Measurements from ENCODE around the gene AMMECR1. TPM values are rescaled to one million over a fixed set of nuclear protein-coding genes. Genes with fewer than 3 reads are reported as not detected.
"Not testable (repeated sequence)": the region's sequence is repeated elsewhere in the genome, so short reads cannot be mapped to it uniquely, and the experiment has no call there.

Gene AMMECR1
- total and polyA plus RNA-seq, 2 experiments from 2014 or later: 10.5 to 20.0 TPM

DNA sequence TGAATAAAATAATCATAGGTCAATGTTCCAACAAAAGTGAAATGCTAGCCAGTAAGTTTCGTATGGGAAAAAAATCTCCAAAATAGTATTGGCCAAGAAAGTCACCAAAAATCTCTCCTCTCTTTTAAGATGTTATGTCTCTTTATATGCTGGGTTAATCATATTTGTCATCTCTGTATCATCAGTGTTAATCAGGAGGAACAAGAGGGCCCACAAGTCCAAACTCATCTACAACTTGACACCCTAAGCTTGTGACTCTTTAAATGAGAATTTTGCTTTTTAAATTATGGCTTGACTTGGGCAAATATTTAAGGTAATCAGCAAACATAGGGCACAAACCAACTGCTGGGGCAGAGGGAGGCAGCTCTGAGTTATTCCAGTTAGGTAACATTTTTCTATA is 75.5 kb downstream of the AMMECR1 start:
- Histone ChIP-seq H3K36me3 (no peaks in the 10 kb centered on the region), H3K27ac (no peak overlapping the region), H3K4me3 (no peak overlapping the region), H3K9me3 (ENCODE audit: low read depth) (no peaks in the 10 kb centered on the region), H3K27me3 (no peaks in the 10 kb centered on the region), H3K4me1 (ENCODE audit: low read depth) (no peaks in the 10 kb centered on the region)
- no peak for DNase-seq (ENCODE audit: low read depth in 1 of 2, low spot score in 1 of 2)
- TF ChIP-seq, protein P1, sequence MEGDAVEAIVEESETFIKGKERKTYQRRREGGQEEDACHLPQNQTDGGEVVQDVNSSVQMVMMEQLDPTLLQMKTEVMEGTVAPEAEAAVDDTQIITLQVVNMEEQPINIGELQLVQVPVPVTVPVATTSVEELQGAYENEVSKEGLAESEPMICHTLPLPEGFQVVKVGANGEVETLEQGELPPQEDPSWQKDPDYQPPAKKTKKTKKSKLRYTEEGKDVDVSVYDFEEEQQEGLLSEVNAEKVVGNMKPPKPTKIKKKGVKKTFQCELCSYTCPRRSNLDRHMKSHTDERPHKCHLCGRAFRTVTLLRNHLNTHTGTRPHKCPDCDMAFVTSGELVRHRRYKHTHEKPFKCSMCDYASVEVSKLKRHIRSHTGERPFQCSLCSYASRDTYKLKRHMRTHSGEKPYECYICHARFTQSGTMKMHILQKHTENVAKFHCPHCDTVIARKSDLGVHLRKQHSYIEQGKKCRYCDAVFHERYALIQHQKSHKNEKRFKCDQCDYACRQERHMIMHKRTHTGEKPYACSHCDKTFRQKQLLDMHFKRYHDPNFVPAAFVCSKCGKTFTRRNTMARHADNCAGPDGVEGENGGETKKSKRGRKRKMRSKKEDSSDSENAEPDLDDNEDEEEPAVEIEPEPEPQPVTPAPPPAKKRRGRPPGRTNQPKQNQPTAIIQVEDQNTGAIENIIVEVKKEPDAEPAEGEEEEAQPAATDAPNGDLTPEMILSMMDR (IDR thresholded peaks at IDR 0.05; ENCODE audit: low read depth, low read length): no peak

DNA sequence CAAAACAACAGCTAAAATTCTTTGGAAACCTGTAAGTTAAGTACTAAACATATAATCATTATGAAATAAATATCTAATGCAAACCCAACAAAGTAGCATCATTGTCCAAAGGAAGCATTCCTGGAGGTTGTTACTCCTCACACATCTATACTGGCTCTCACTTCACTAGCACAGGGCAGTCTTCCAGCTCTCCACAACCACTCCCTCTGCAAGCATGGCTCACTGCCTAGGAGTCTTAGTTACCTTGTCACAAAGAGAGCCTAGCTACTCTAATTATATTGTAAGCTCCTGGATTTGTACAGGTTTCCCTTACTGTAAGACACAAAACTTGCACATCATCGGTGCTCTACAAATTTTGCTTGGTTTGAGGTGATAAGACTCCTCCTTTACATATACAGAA is 76.1 kb downstream of the AMMECR1 start:
- TF ChIP-seq, protein P1 (IDR thresholded peaks at IDR 0.05; ENCODE audit: low read depth, low read length): no peak
- H3K9me3 ChIP-seq (ENCODE audit: low read depth): no peaks in the 10 kb centered on the region
- no peaks in the 10 kb centered on the region for H3K27me3 ChIP-seq
- no peak overlapping the region for H3K4me3 ChIP-seq
- H3K4me1 ChIP-seq (ENCODE audit: low read depth): no peaks in the 10 kb centered on the region
- H3K27ac ChIP-seq: no peak overlapping the region
- DNase-seq (ENCODE audit: low read depth in 1 of 2, low spot score in 1 of 2): peak in 1 of 2 donors; percentile 56
- no peaks in the 10 kb centered on the region for H3K36me3 ChIP-seq

DNA sequence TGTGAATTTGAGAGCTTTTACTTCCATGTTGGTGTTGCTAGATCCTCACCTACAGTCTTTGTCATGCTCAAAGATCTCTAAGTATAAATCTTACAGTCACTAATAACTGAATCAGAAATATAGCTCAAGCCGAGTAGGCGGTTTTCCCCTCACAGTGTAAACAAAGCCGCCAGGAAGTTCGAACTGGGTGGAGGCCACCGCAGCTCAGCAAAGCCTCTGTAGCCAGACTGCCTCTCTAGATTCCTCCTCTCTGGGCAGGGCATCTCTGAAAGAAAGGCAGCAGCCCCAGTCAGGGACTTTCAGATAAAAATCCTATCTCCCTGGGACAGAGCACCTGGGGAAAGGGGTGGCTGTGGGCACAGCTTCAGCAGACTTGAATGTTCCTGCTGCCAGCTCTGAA is 79.6 kb downstream of the AMMECR1 start:
- H3K4me1 ChIP-seq (ENCODE audit: low read depth); H3K36me3 ChIP-seq; DNase-seq (ENCODE audit: low read depth in 1 of 2, low spot score in 1 of 2); H3K4me3 ChIP-seq; H3K9me3 ChIP-seq (ENCODE audit: low read depth); H3K27ac ChIP-seq; H3K27me3 ChIP-seq: not testable (repeated sequence)

DNA sequence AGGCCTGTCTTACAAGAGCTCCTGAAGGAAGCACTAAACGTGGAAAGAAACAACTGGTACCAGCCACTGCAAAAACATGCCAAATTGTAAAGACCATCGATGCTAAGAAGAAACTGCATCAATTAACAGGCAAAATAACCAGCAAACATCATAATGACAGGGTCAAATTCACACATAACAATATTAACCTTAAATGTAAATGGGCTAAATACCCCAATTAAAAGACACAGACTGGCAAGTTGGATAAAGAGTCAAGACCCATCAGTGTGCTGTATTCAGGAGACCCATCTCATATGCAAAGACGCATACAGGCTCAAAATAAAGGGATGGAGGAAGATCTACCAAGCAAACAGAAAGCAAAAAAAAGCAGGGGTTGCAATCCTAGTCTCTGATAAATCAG is 86.4 kb downstream of the AMMECR1 start:
- H3K9me3 ChIP-seq (ENCODE audit: low read depth); H3K27me3 ChIP-seq; H3K27ac ChIP-seq; DNase-seq (ENCODE audit: low read depth in 1 of 2, low spot score in 1 of 2); H3K36me3 ChIP-seq; H3K4me3 ChIP-seq: not testable (repeated sequence)
- peaks cover 11% of the 10 kb centered on the region for H3K4me1 ChIP-seq (ENCODE audit: low read depth)

DNA sequence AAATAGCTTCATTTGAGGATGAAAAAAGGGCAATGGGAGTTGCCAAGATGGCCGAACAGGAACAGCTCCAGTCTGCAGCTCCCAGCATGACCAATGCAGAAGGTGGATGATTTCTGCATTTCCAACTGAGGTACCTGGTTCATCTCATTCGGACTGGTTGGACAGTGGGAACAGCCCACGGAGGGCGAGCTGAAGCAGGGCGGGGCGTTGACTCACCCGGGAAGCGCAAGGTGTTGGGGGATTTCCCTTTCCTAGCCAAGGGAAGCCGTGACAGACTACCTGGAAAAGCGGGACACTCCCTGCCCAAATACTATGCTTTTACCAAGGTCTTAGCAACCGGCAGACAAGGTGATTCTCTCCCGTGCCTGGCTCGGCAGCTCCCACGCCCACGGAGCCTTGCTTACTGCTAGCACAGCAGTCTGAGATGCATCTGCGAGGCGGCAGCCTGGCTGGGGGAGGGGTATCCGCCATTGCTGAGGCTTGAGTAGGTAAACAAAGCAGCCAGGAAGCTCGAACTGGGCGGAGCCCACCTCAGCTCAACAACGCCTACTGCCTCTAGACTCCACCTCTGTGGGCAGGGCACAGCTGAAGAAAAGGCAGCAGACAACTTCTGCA is 88.3 kb downstream of the AMMECR1 start:
- Histone ChIP-seq H3K4me3 (peak overlapping the region; percentile 3), H3K4me1 (ENCODE audit: low read depth) (peaks cover 18% of the 10 kb centered on the region)
- not testable (repeated sequence) for H3K27ac ChIP-seq; H3K36me3 ChIP-seq; H3K27me3 ChIP-seq; H3K9me3 ChIP-seq (ENCODE audit: low read depth); DNase-seq (ENCODE audit: low read depth in 1 of 2, low spot score in 1 of 2)

DNA sequence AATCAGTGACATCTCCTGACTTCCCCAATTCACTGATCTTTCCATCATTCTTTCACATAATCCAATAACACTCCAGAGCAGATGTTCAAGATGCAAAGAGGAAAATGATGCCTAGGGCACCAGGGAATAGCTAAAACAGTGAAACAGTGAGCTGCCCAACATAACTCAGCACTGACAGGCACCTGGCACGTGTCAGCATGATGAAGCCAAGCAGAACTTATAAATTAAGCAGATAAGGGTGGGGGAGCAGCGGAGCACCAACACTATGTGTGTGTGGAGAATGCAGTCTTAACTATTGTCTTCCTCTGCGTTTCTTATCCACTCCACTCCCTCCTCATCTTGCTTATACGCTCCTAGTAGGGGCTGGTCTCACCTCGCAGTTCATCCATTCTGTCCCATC is 89.4 kb downstream of the AMMECR1 start:
- TF ChIP-seq, protein P1 (IDR thresholded peaks at IDR 0.05; ENCODE audit: low read depth, low read length): no peak
- no peak for DNase-seq (ENCODE audit: low read depth in 1 of 2, low spot score in 1 of 2)

DNA sequence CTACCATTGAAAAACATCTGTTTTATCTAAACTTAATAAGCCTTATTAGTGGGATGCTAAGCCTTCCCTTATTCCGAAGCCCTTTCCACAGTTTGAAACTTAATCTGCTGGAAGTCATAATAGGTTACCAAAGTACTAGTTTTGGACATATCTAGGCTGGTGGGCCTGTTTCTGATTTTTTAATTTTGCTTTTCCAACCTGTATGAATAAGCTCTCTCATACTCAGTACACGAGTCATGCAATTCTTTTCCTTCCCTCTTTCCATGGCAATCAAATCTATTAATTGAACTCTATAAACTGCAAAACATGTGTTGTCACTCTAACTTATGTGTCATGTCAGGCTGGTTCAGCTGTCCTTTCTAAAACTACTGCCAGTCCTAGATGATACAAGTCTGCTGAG is 91.0 kb downstream of the AMMECR1 start:
- H3K27ac ChIP-seq: no peak overlapping the region
- H3K9me3 ChIP-seq (ENCODE audit: low read depth): no peaks in the 10 kb centered on the region
- TF ChIP-seq, protein P1 (IDR thresholded peaks at IDR 0.05; ENCODE audit: low read depth, low read length): no peak
- no peak for DNase-seq (ENCODE audit: low read depth in 1 of 2, low spot score in 1 of 2)
- no peaks in the 10 kb centered on the region for H3K27me3 ChIP-seq
- no peak overlapping the region for H3K4me3 ChIP-seq
- H3K36me3 ChIP-seq: no peaks in the 10 kb centered on the region
- H3K4me1 ChIP-seq (ENCODE audit: low read depth): peaks cover 21% of the 10 kb centered on the region

More for the DNA sequence above, 89.4 kb downstream of the AMMECR1 start:
- no peak overlapping the region for H3K4me3 ChIP-seq
- H3K36me3 ChIP-seq: no peaks in the 10 kb centered on the region
- no peaks in the 10 kb centered on the region for H3K9me3 ChIP-seq (ENCODE audit: low read depth)
- H3K27ac ChIP-seq: no peak overlapping the region
- peaks cover 21% of the 10 kb centered on the region for H3K4me1 ChIP-seq (ENCODE audit: low read depth)
- no peaks in the 10 kb centered on the region for H3K27me3 ChIP-seq
